Activated naive CD4-positive, alpha-beta T cell treated with Interleukin-2 at 50 U/mL for 16 hours (primary cell): Measurements from ENCODE around the gene RHOB.
"Not testable (repeated sequence)": the region's sequence is repeated elsewhere in the genome, so short reads cannot be mapped to it uniquely, and the experiment has no call there.

Experiments used
- DNase-seq: peaks from one replicate; pipeline ENCODE4 v3.0.0-alpha.2; 2020

Gene RHOB

GRCh38 chr2:20446917-20447436 is at the start of gene RHOB:
Gene RHOB (plus strand): TSS chr2:20447074. CDS start chr2:20447466, 392 bp downstream.
- peak; percentile 90 for DNase-seq

- DNase-seq = no peak
These were observed 48.9 kb upstream of the RHOB start for GRCh38 chr2:20397811-20398447.

- DNase-seq = no peak
These were observed 47.8 kb upstream of the RHOB start for GRCh38 chr2:20398956-20399567.

GRCh38 chr2:20400306-20400705 is 46.6 kb upstream of the RHOB start:
- no peak for DNase-seq

- no peak for DNase-seq
These were observed 45.9 kb upstream of the RHOB start for GRCh38 chr2:20400787-20401488.

GRCh38 chr2:20401489-20401835 is 45.4 kb upstream of the RHOB start:
- no peak for DNase-seq

GRCh38 chr2:20403774-20404312 is 43.0 kb upstream of the RHOB start:
- no peak for DNase-seq

GRCh38 chr2:20404950-20405349 is 41.9 kb upstream of the RHOB start:
- no peak for DNase-seq

- DNase-seq = no peak
These were observed 37.8 kb upstream of the RHOB start for GRCh38 chr2:20409039-20409438.

GRCh38 chr2:20410556-20411277 is 36.2 kb upstream of the RHOB start:
- DNase-seq = no peak

GRCh38 chr2:20411361-20411894 is 35.4 kb upstream of the RHOB start:
- DNase-seq = peak; percentile 80

- no peak for DNase-seq
These were observed 32.1 kb upstream of the RHOB start for GRCh38 chr2:20414806-20415205.

GRCh38 chr2:20415511-20415918 is 31.4 kb upstream of the RHOB start:
- no peak for DNase-seq

GRCh38 chr2:20416723-20417122 is 30.2 kb upstream of the RHOB start:
- no peak for DNase-seq

GRCh38 chr2:20417230-20417821 is 29.5 kb upstream of the RHOB start:
- DNase-seq = not testable (repeated sequence)

- DNase-seq = no peak
These were observed 28.4 kb upstream of the RHOB start for GRCh38 chr2:20418519-20418918.

- no peak for DNase-seq
These were observed 27.8 kb upstream of the RHOB start for GRCh38 chr2:20419007-20419576.

GRCh38 chr2:20419752-20420151 is 27.1 kb upstream of the RHOB start:
- no peak for DNase-seq

GRCh38 chr2:20421336-20421987 is 25.4 kb upstream of the RHOB start:
- DNase-seq = no peak

- no peak for DNase-seq
These were observed 24.9 kb upstream of the RHOB start for GRCh38 chr2:20421988-20422370.
